ENCODE data around the gene LCNL1. TPM values are rescaled to one million over a fixed set of nuclear protein-coding genes. Genes with fewer than 3 reads are reported as not detected.
A peak's percentile ranks its signal among the peaks of the same experiment; 100 is the strongest.

Gene LCNL1
- total and polyA plus RNA-seq, 8 donors, result 0.19 to 0.25 TPM; not detected in 6

GRCh38 chr9:137020771-137021567 lies 38.2 kb downstream of the LCNL1 start:
- intact Hi-C loops (cut with DNase I; ENCODE audit: low total_unique reads), result loop anchor here (10.0 kb wide), 1 partner anchor 66 kb away; the partner anchor contains the start of gene LCN12
- Histone ChIP-seq H3K4me1 (peaks cover 7 to 38% (median 23%) of the 10 kb centered on the region in 4 donors), H3K4me3 (no peak overlapping the region), H3K36me3 (peaks cover 19 to 53% (median 42%) of the 10 kb centered on the region in 4 donors), H3K27ac (no peak overlapping the region), H3K9me3 (no peaks in the 10 kb centered on the region), H3K27me3 (no peaks in the 10 kb centered on the region)
- TF ChIP-seq POLR2A (IDR thresholded peaks at IDR 0.05) (no peak), CTCF (IDR thresholded peaks at IDR 0.05) (no peak), EP300 (IDR thresholded peaks at IDR 0.05) (no peak), POLR2AphosphoS5 (IDR thresholded peaks at IDR 0.05) (no peak)
- no peak for DNase-seq
- WGBS, 5 donors, result 93 to 95% (median 94%) methylated on average over 21 to 32 of the region's 32 CpGs

- Histone ChIP-seq H3K27me3 (no peaks in the 10 kb centered on the region), H3K9me3 (no peaks in the 10 kb centered on the region), H3K27ac (no peak overlapping the region), H3K4me1 (peaks cover 13 to 44% (median 29%) of the 10 kb centered on the region in 4 donors), H3K36me3 (peaks cover 19 to 47% (median 36%) of the 10 kb centered on the region in 4 donors), H3K4me3 (no peak overlapping the region)
- intact Hi-C loops (cut with DNase I; ENCODE audit: low total_unique reads), result loop anchor here (10.0 kb wide), 1 partner anchor 67 kb away; the partner anchor contains the start of gene LCN12
- 67 to 81% (median 78%) methylated on average over 5 to 6 of the region's 6 CpGs for WGBS, 5 donors
- TF ChIP-seq CTCF (IDR thresholded peaks at IDR 0.05) (no peak), POLR2A (IDR thresholded peaks at IDR 0.05) (no peak), EP300 (IDR thresholded peaks at IDR 0.05) (no peak), POLR2AphosphoS5 (IDR thresholded peaks at IDR 0.05) (no peak)
- no peak for DNase-seq
Observed at GRCh38 chr9:137021568-137021978, 38.8 kb downstream of the LCNL1 start.

- H3K4me3 ChIP-seq, result no peak overlapping the region
- peak overlapping the region in 3 of 5 donors; percentile 24 to 54 (median 37) for H3K27ac ChIP-seq
- H3K9me3 ChIP-seq, result no peaks in the 10 kb centered on the region
- H3K4me1 ChIP-seq, result peaks cover 19 to 49% (median 34%) of the 10 kb centered on the region in 4 donors
- WGBS, 5 donors, result 44 to 62% (median 52%) methylated on average over 20 to 30 of the region's 30 CpGs
- TF ChIP-seq EP300 (IDR thresholded peaks at IDR 0.05) (no peak), CTCF (IDR thresholded peaks at IDR 0.05) (no peak), POLR2AphosphoS5 (IDR thresholded peaks at IDR 0.05) (no peak), POLR2A (IDR thresholded peaks at IDR 0.05) (no peak)
- intact Hi-C loops (cut with DNase I; ENCODE audit: low total_unique reads), result loop anchor here (10.0 kb wide), 1 partner anchor 67 kb away; the partner anchor contains the start of gene LCN12
- peaks cover 19 to 42% (median 31%) of the 10 kb centered on the region in 4 donors for H3K36me3 ChIP-seq
- DNase-seq, result peak; percentile 82 to 84
- no peaks in the 10 kb centered on the region for H3K27me3 ChIP-seq
Observed at GRCh38 chr9:137021979-137022661, 39.3 kb downstream of the LCNL1 start.

GRCh38 chr9:137022662-137023008 lies 39.8 kb downstream of the LCNL1 start:
- Histone ChIP-seq H3K36me3 (peaks cover 14 to 37% (median 26%) of the 10 kb centered on the region in 4 donors), H3K27ac (peak overlapping the region in 3 of 5 donors; percentile 24 to 54 (median 37)), H3K27me3 (no peaks in the 10 kb centered on the region), H3K4me1 (peaks cover 24 to 55% (median 39%) of the 10 kb centered on the region in 4 donors), H3K4me3 (no peak overlapping the region), H3K9me3 (no peaks in the 10 kb centered on the region)
- WGBS, 5 donors, result 89 to 95% (median 91%) methylated on average over 8 to 23 of the region's 23 CpGs
- TF ChIP-seq POLR2A (IDR thresholded peaks at IDR 0.05) (no peak), EP300 (IDR thresholded peaks at IDR 0.05) (no peak), POLR2AphosphoS5 (IDR thresholded peaks at IDR 0.05) (no peak), CTCF (IDR thresholded peaks at IDR 0.05) (no peak)
- no peak for DNase-seq
- intact Hi-C loops (cut with DNase I; ENCODE audit: low total_unique reads), result loop anchor here (10.0 kb wide), 1 partner anchor 68 kb away; the partner anchor contains the start of gene LCN12
